HG02938 (cell line): ENCODE measurements around the gene NUP35.
A peak's percentile ranks its signal among the peaks of the same experiment; 100 is the strongest.

Experiments used
- ATAC-seq: cut with Tn5 transposase; IDR thresholded peaks from one replicate; pipeline ENCODE4 v1.9.1; 2021; ENCODE audit warnings: mild to moderate bottlenecking, moderate library complexity; ENCODE audit not compliant: unreplicated experiment

The NUP35 gene, protein sequence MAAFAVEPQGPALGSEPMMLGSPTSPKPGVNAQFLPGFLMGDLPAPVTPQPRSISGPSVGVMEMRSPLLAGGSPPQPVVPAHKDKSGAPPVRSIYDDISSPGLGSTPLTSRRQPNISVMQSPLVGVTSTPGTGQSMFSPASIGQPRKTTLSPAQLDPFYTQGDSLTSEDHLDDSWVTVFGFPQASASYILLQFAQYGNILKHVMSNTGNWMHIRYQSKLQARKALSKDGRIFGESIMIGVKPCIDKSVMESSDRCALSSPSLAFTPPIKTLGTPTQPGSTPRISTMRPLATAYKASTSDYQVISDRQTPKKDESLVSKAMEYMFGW

DNA sequence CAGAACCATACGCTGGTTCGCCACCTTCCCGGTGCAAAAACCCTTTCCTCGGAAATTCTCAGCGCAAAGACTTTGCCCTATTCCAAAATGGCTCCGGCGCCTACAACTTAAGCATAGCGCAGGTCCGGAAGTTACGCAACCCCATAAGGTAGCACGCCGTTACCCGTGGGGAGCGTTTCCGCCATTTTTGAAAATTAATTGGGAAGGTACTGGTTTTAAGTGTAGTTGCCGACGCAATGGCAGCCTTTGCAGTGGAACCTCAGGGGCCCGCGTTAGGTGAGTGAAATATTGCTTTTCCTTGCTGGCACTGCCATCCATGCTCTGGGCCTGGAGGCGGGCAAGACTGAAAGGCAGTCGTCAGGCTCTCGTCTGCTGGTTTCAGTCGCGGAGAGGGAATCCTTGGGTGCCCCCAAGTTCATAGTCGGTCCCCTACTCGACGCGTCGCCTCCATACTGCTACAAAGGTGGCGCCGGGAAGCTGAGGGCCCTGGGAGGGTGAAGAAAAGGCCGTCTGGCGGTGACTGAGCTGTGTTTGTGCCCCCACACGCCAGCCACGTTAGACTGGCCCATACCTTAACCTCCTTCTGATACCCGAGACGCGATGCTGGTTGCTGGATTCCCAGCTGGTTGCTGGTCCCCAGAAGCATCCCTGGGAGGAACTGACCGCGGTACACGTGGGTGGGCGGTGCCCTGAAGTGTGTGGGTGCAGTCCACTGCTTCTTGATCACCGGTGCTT lies at the start of gene NUP35:
Gene NUP35, plus strand, starts transcription at position 222 of the 735 bp plus-strand sequence. Its CDS starts 15 bp downstream, at position 237.
- peak; percentile 85 for ATAC-seq

DNA sequence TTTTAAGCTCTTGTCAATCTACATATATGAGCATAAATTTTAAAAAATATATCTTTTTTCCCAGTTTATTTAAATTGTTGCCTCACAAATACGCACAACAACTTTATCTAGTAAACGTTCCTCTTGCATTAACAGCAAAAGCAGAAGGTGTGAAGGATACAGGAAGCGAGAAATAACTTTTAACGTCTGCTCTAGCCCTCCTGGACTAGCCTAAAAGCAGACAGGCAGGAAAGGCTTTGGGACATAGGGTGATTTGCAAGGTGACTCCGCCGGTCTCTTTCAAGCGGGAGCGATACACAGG lies 46.1 kb upstream of the NUP35 start:
- no peak for ATAC-seq

DNA sequence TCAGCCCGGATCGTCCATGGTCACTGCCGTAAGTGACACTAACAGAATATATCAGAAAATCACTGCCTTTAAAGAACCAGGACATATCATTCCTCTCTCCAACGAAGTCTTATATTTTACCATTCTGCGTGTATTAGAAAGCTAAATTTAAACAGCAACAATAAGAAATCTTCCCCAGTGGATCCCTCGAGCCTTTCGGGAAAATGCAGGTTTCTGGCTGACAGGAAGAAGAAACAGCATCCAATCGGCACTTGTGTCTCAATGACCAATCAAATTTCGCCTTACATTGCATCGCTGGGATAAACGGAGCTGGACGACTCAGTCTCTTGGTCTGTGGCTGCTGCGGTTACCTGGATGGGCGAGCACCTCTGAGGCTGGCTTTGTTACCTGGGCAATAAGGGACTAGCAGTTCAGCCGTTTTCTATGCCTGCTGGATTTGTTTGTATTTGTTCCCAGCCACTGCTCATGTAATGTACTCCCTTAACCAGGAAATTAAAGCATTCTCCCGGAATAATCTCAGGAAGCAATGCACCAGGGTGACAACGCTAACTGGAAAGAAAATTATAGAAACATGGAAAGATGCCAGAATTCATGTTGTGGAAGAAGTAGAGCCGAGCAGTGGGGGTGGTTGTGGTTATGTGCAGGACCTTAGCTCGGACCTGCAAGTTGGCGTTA lies 45.6 kb upstream of the NUP35 start, which contains the start of gene DUSP19:
Gene DUSP19, plus strand, starts transcription at position 284 of the 675 bp plus-strand sequence. Its CDS starts 187 bp downstream, at position 471.
- ATAC-seq: peak; percentile 83

- peak; percentile 34 for ATAC-seq
Measured at GRCh38 chr2:183079139-183079775, 45.0 kb upstream of the NUP35 start.

DNA sequence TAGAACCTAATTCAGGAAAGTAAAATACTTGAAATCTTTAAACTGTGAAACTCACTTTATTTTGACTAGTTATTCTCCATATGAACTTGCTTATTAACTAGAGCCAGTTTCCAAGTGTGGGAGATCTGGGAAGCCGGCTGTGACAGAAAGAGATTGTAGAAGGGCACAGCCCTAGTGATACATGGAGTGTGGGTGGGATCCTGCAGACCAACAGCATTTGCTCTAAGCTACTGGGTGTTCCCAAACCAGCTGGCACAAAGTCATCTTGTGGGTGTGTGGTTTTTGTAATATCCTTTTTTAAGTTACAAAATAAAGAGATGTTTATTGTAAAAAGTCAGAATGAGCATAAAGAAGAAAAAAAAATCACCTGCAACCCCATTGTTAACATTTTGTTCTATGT lies 42.3 kb upstream of the NUP35 start:
- ATAC-seq: no peak

GRCh38 chr2:183088061-183088460 lies 36.2 kb upstream of the NUP35 start:
- no peak for ATAC-seq

- ATAC-seq: peak; percentile 38
Measured at GRCh38 chr2:183089192-183089851, 34.9 kb upstream of the NUP35 start.

DNA sequence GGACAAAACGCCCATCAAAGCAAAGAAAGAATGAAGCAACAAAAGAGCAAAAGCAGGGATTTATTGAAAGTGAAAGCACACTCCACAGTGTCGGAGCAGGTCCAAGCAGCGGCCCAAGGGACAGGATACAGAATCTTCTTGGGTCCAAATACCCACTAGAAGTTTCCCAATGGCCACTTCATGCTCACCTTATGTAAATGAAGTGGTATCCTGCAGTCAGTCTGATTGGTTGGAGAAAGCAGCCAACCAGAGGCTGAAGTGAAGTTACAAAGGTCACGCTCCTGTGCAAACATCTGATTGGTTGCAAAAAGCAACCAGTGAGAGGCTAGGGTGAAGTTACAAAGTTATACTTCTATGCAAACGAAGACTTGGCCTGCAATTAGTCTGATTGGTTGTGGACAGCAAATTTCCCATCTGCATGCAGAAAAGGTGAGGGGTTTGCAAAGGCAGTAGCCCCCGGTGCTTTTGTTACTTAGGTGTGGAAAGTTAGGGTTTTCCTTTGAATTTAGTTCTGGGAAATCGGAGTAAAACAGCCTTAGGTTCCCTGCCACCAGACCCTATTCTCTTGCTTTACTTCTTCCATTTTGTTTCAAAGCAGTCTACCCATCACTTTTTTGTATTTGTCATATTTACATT lies 32.8 kb upstream of the NUP35 start:
- ATAC-seq: no peak

- ATAC-seq: no peak
Measured at GRCh38 chr2:183091954-183092345, 32.3 kb upstream of the NUP35 start.

DNA sequence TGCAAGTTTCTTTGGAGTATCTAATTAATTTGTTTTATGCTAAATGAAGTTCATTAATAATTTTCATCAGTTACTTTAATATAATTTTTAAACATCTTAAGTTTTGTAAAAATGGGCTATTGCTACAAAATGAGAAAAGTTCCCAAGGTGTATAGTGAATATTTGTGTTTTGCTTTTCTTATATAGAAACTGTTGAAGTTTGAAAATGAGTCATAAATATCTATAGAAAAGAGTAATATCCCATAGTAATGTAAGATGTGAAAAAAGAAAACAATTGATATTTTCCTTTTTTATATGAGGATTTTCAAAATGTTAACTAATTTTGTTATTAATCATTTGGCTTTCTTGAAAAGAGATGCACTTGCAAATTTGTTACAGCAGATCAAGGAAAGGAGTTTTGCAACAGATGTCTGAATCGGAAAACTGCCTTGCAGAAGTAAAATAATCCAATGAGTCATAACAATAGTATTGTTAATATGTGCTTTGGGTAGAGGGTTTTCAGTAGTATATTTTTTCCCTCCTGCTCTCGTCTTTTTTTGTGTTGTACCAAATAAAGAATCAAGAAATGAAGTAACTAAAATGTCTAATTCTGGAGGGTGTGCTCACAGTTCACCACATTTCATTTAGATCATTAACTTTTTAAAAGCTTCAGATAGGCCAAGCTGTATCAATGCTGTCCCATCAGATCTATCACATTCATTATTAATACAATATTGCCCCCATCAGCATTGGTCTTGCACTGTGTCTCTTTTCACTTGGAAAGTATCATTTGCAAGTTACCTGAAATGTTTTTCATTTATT lies 30.2 kb upstream of the NUP35 start:
- peak; percentile 86 for ATAC-seq

DNA sequence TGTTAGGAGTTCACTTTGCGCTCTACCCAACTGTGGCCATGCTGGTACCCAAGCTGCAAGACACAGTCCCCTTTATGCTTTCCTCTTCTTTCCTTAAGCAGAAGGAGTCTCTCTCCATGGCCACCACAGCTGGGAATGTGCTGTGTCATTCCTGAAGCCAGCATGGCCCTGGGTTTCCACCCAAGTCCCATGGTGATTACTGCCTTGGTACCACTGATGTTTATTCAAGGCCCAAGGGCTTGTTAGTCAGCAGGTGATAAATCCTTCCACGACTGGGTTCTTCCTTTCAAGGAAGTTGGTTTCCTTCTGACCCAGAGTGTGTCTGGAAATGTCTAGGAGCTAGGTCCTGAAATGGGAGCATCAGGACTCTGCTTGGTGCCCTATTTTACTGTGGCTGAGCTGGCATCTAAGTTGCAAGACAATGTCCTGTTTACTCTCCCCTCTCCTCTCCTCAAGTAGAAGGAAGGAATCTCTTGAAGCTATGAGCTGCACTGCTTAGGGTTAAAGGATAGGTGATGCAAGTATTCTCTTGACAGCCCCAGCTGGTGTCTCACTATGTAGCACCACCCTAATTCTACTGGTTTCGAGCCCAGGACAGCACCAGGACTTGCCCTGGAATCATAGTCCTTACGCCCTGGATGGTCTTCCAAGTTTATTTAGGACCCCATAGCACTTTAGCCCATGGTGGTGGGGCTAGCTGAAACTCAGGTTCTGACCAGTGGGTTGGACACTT lies 18.7 kb upstream of the NUP35 start:
- no peak for ATAC-seq

DNA sequence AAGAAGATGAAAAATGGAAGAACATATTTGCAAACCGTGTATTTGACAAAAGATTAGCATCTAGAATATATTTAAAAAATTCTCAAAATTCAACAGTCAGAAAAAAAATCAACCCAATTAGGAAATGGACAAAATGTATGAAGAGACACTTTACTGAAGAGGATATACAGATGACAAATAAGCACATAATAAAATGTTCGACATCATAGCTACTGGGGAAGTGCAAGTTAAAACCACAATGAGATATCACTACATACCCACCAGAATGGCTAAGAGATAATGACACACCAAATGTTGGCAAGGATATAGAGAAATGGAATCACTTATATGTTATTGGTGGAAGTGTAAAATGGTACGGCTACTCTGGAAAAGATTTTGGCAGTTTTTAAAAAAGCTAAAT lies 11.7 kb upstream of the NUP35 start:
- ATAC-seq: no peak

GRCh38 chr2:183113630-183114029 lies 10.6 kb upstream of the NUP35 start:
- no peak for ATAC-seq

- no peak for ATAC-seq
Measured at GRCh38 chr2:183117226-183117625, 7.0 kb upstream of the NUP35 start.

GRCh38 chr2:183123117-183123958 lies 905 bp upstream of the NUP35 start:
- ATAC-seq: no peak

GRCh38 chr2:183123959-183124221 lies 353 bp upstream of the NUP35 start:
- ATAC-seq: peak; percentile 36

DNA sequence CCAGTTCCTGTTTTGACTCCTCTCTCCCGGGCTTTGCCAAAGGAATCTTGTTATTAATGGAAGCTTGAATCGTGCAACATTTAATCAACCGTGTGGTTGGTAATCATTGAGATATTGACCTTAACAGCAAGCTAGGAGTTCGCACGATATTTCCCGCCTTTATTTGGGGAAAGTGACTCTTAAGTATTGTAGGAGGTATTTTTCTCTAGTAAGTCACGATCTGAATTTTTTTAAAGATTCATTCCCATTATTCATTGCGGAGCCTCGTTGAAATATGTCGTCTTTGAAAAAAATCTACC lies 663 bp downstream of the NUP35 start:
- no peak for ATAC-seq

GRCh38 chr2:183125659-183126341 lies 1.6 kb downstream of the NUP35 start:
- no peak for ATAC-seq
